Trophoblast cell (in vitro differentiated cells and primary cell): ENCODE data around the gene YAF2.

Experiments
- DNase-seq, 2 donors: peaks; one replicate each; pipeline ENCODE4 v3.0.0-alpha.2; 2016
- H2AFZ ChIP-seq: 2 replicates; pipeline ENCODE4 v1.6.1; 2013; ENCODE audit warnings: low read length, moderate library complexity, mild to moderate bottlenecking; ENCODE audit not compliant: insufficient read depth, poor library complexity
- H2AK5ac ChIP-seq: 2 replicates; pipeline ENCODE4 v1.6.1; 2013; ENCODE audit warnings: mild to moderate bottlenecking, low read length
- H2BK120ac ChIP-seq: 2 replicates; pipeline ENCODE4 v1.6.1; 2013; ENCODE audit warnings: low read length, mild to moderate bottlenecking, moderate library complexity; ENCODE audit not compliant: insufficient read depth, poor library complexity
- H2BK12ac ChIP-seq: 2 replicates; pipeline ENCODE4 v1.6.1; 2013; ENCODE audit warnings: mild to moderate bottlenecking, low read length, moderate library complexity
- H2BK5ac ChIP-seq: 2 replicates; pipeline ENCODE4 v1.6.1; 2013; ENCODE audit warnings: low read length, low read depth, moderate library complexity, mild to moderate bottlenecking; ENCODE audit not compliant: poor library complexity
- H3K14ac ChIP-seq: 2 replicates; pipeline ENCODE4 v1.6.1; 2013; ENCODE audit warnings: mild to moderate bottlenecking, low read length
- H3K18ac ChIP-seq: 2 replicates; pipeline ENCODE4 v1.6.1; 2013; ENCODE audit warnings: mild to moderate bottlenecking, low read length
- H3K23ac ChIP-seq: 2 replicates; pipeline ENCODE4 v1.6.1; 2013; ENCODE audit warnings: low read length
- H3K27ac ChIP-seq: 2 replicates; pipeline ENCODE4 v1.5.1; 2013; ENCODE audit warnings: low read depth, mild to moderate bottlenecking, inconsistent platforms, low read length, moderate library complexity
- H3K27me3 ChIP-seq: 2 replicates; pipeline ENCODE4 v1.6.1; 2013; ENCODE audit warnings: inconsistent platforms, mild to moderate bottlenecking, low read length, moderate library complexity; ENCODE audit not compliant: insufficient read depth
- H3K36me3 ChIP-seq, 2 experiments: 1 replicate in 1 of 2; 2 replicates in 1 of 2; pipeline ENCODE4 v1.6.1; 2013; ENCODE audit warnings: low read length in 2 of 2, mild to moderate bottlenecking in 2 of 2, moderate library complexity in 1 of 2; ENCODE audit not compliant: insufficient read depth in 2 of 2, control insufficient read depth in 1 of 2
- H3K4ac ChIP-seq: 2 replicates; pipeline ENCODE4 v1.6.1; 2013; ENCODE audit warnings: low read depth, mild to moderate bottlenecking, low read length, moderate library complexity
- H3K4me1 ChIP-seq, 2 experiments: 1 replicate in 1 of 2; 2 replicates in 1 of 2; pipeline ENCODE4 v1.6.1; 2013; ENCODE audit warnings: low read length in 2 of 2, mild to moderate bottlenecking in 2 of 2, moderate library complexity in 1 of 2; ENCODE audit not compliant: insufficient read depth in 2 of 2, control insufficient read depth in 1 of 2
- H3K4me2 ChIP-seq: 2 replicates; pipeline ENCODE4 v1.6.1; 2013; ENCODE audit warnings: inconsistent platforms, mild to moderate bottlenecking, low read length, moderate library complexity
- H3K4me3 ChIP-seq: 2 replicates; pipeline ENCODE4 v1.5.1; 2013; ENCODE audit warnings: mild to moderate bottlenecking, low read depth, low read length, inconsistent platforms
- H3K79me1 ChIP-seq: one replicate; pipeline ENCODE4 v1.6.1; 2013; ENCODE audit warnings: low read length
- H3K79me2 ChIP-seq: 2 replicates; pipeline ENCODE4 v1.6.1; 2013; ENCODE audit warnings: low read length, mild to moderate bottlenecking; ENCODE audit not compliant: control insufficient read depth, insufficient read depth, poor library complexity
- H3K9ac ChIP-seq: 2 replicates; pipeline ENCODE4 v1.6.1; 2013; ENCODE audit warnings: mild to moderate bottlenecking, low read length
- H3K9me3 ChIP-seq: 2 replicates; pipeline ENCODE4 v1.6.1; 2013; ENCODE audit warnings: low read depth, mild to moderate bottlenecking, control low read depth, inconsistent platforms, low read length; ENCODE audit not compliant: insufficient read depth
- H4K12ac ChIP-seq: 2 replicates; pipeline ENCODE4 v1.6.1; 2013; ENCODE audit warnings: low read depth, mild to moderate bottlenecking, low read length, moderate library complexity
- H4K8ac ChIP-seq: 2 replicates; pipeline ENCODE4 v1.6.1; 2013; ENCODE audit warnings: low read depth, mild to moderate bottlenecking, low read length, moderate library complexity
- H4K91ac ChIP-seq: one replicate; pipeline ENCODE4 v1.6.1; 2013; ENCODE audit warnings: low read depth, mild to moderate bottlenecking, low read length, moderate library complexity
- WGBS: extraction: QIAGEN DNeasy Blood & Tissue Kit; methylation state at CpG from one replicate; pipeline ENCODE4 v1.1.7; 2013; ENCODE audit warnings: missing lambda C conversion rate; ENCODE audit not compliant: insufficient read length, insufficient coverage; ENCODE audit errors: extremely low coverage; 5-methylcytosine and 5-hydroxymethylcytosine counted together

Gene YAF2

DNA sequence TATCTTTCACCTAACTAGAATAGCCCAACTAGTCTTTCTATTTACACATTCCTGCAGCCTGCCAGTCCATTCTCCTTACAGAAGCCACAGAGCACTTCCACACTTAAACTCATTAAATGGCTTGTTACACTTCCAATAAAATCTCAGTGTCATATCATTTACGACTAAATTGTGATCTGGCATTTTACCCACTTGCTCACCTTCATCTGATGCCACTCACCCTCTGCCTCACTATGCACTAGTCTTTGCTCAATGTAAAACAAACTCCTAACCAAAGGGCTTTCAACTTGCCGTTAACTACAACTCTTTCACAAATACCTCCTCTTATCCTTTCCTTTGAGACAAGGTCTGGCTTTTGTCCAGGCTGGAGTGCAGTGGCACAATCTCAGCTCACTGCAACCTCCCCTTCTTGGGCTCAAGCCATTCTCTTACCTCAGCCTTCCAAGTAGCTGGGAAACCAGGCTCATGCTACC, 24.1 kb downstream of the YAF2 start:
- Histone ChIP-seq H4K91ac (no peak overlapping the region), H3K4ac (no peak overlapping the region), H2BK5ac (no peak overlapping the region), H3K4me1 (no peaks in the 10 kb centered on the region), H3K36me3 (no peaks in the 10 kb centered on the region), H2AFZ (no peak overlapping the region), H3K9ac (no peak overlapping the region), H3K27ac (no peak overlapping the region), H4K8ac (no peak overlapping the region), H3K9me3 (no peaks in the 10 kb centered on the region), H3K79me1 (no peaks in the 10 kb centered on the region), H3K23ac (no peak overlapping the region), H2BK12ac (no peak overlapping the region), H3K18ac (no peak overlapping the region), H3K4me2 (no peak overlapping the region), H4K12ac (no peak overlapping the region), H2AK5ac (no peak overlapping the region), H2BK120ac (no peak overlapping the region), H3K14ac (no peak overlapping the region), H3K4me3 (no peak overlapping the region), H3K27me3 (no peaks in the 10 kb centered on the region), H3K79me2 (no peaks in the 10 kb centered on the region)
- DNase-seq = no peak
- WGBS = no CpG with 5 or more reads among the region's 2 CpGs

DNA sequence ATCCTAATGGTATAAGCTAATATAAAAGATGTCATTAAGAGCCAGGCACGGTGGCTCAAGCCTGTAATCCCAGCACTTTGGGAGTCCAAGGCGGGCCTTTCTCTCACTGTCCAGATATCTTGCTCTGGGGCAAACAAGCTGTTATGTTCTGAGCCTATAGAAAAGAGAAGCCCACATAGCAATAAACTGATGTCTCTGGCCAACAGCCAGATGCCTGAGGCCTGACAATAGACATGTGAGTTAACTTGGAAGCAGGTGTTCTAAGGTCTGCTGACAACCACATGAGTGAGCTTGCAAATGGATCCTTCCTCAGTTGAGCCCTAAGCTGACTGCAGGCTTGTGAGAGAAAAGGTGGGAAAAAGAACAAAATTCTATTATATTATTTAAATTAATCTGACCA, 25.0 kb downstream of the YAF2 start:
- no peaks in the 10 kb centered on the region for H3K4me1 ChIP-seq
- DNase-seq = peak; percentile 72 to 88
- no peak overlapping the region for H4K91ac ChIP-seq
- no peak overlapping the region for H4K12ac ChIP-seq
- H4K8ac ChIP-seq = no peak overlapping the region
- no peak overlapping the region for H2BK12ac ChIP-seq
- H2BK120ac ChIP-seq = no peak overlapping the region
- no peak overlapping the region for H3K4ac ChIP-seq
- no peak overlapping the region for H3K14ac ChIP-seq
- WGBS = no CpG with 5 or more reads among the region's 2 CpGs
- no peak overlapping the region for H3K27ac ChIP-seq
- H3K18ac ChIP-seq = no peak overlapping the region
- H3K23ac ChIP-seq = no peak overlapping the region
- H3K27me3 ChIP-seq = no peaks in the 10 kb centered on the region
- no peaks in the 10 kb centered on the region for H3K36me3 ChIP-seq
- no peaks in the 10 kb centered on the region for H3K79me2 ChIP-seq
- no peak overlapping the region for H3K4me3 ChIP-seq
- H2AK5ac ChIP-seq = no peak overlapping the region
- H3K9ac ChIP-seq = no peak overlapping the region
- H3K4me2 ChIP-seq = no peak overlapping the region
- H3K79me1 ChIP-seq = no peaks in the 10 kb centered on the region
- no peak overlapping the region for H2BK5ac ChIP-seq
- H2AFZ ChIP-seq = no peak overlapping the region
- no peaks in the 10 kb centered on the region for H3K9me3 ChIP-seq

DNA sequence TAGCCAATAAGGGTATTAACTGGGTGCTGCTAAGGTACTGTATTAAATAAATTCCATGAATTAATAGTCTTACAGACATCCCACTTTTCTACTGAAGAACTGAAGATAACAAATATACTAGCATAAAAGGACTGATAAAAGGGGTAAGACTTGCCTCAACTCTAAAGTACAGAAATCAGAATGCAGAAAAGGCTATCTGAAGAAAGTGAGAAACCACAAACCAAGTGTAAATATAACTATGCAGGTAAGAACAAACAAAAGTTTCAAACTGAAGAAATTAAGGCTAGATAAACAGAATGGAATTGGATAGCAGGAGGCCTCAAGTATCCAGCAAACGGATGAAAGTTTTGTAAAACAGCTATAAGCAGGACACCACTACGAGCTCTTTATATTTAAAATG, 29.5 kb downstream of the YAF2 start:
- no peak for DNase-seq
- H4K8ac ChIP-seq = no peak overlapping the region
- no CpG with 5 or more reads among the region's 2 CpGs for WGBS
- no peak overlapping the region for H3K4ac ChIP-seq
- no peak overlapping the region for H2BK5ac ChIP-seq
- H4K91ac ChIP-seq = no peak overlapping the region
- no peak overlapping the region for H3K4me3 ChIP-seq
- no peak overlapping the region for H2BK12ac ChIP-seq
- no peaks in the 10 kb centered on the region for H3K4me1 ChIP-seq
- H3K18ac ChIP-seq = no peak overlapping the region
- H3K14ac ChIP-seq = no peak overlapping the region
- H2AFZ ChIP-seq = no peak overlapping the region
- H3K36me3 ChIP-seq = no peaks in the 10 kb centered on the region
- no peaks in the 10 kb centered on the region for H3K9me3 ChIP-seq
- no peak overlapping the region for H3K9ac ChIP-seq
- H3K27me3 ChIP-seq = no peaks in the 10 kb centered on the region
- no peak overlapping the region for H2AK5ac ChIP-seq
- no peak overlapping the region for H3K23ac ChIP-seq
- no peaks in the 10 kb centered on the region for H3K79me2 ChIP-seq
- no peak overlapping the region for H3K27ac ChIP-seq
- H3K4me2 ChIP-seq = no peak overlapping the region
- no peaks in the 10 kb centered on the region for H3K79me1 ChIP-seq
- no peak overlapping the region for H2BK120ac ChIP-seq
- no peak overlapping the region for H4K12ac ChIP-seq

DNA sequence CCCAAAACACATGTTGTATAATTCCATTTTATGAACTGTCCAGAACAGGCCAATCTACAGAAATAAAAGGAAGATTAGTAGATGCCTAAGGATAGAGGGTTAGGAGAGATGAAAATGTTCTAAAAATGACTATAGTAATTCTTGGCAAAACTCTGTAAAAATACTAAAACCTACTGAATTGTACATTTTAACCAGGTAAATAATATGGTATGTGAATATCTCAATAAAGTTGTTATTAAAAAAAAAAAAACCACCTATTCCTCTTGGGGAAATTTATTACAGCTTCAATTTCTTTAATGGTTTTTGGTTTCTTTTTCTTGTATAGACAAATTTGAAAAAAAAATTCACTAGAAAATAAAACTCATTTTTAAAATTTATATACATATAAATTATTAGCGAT, 33.2 kb downstream of the YAF2 start:
- no peaks in the 10 kb centered on the region for H3K4me1 ChIP-seq
- H3K9ac ChIP-seq = no peak overlapping the region
- no peak overlapping the region for H3K4ac ChIP-seq
- H3K79me2 ChIP-seq = no peaks in the 10 kb centered on the region
- no peak overlapping the region for H4K91ac ChIP-seq
- no peaks in the 10 kb centered on the region for H3K79me1 ChIP-seq
- no peaks in the 10 kb centered on the region for H3K27me3 ChIP-seq
- no peak overlapping the region for H2BK5ac ChIP-seq
- H3K9me3 ChIP-seq = no peaks in the 10 kb centered on the region
- no peak for DNase-seq
- H3K36me3 ChIP-seq = no peaks in the 10 kb centered on the region
- no peak overlapping the region for H3K14ac ChIP-seq
- H4K12ac ChIP-seq = no peak overlapping the region
- WGBS = no CpG with 5 or more reads among the region's 1 CpG
- no peak overlapping the region for H2AFZ ChIP-seq
- no peak overlapping the region for H3K4me3 ChIP-seq
- no peak overlapping the region for H2BK120ac ChIP-seq
- no peak overlapping the region for H3K23ac ChIP-seq
- no peak overlapping the region for H2AK5ac ChIP-seq
- no peak overlapping the region for H3K4me2 ChIP-seq
- H4K8ac ChIP-seq = no peak overlapping the region
- H3K27ac ChIP-seq = no peak overlapping the region
- H2BK12ac ChIP-seq = no peak overlapping the region
- no peak overlapping the region for H3K18ac ChIP-seq
